Gastroesophageal sphincter (tissue), 4 donors: Measurements from ENCODE around the gene NAT14. TPM values are rescaled to one million over a fixed set of nuclear protein-coding genes. Genes with fewer than 3 reads are reported as not detected.
"Not testable (repeated sequence)": the region's sequence is repeated elsewhere in the genome, so short reads cannot be mapped to it uniquely, and the experiment has no call there.

Experiments
- ATAC-seq: fragments of 150-250 bp; one replicate; pipeline ENCODE4 v1.9.1; 2016; ENCODE audit warnings: mild to moderate bottlenecking, moderate library complexity
- H3K27ac ChIP-seq, 4 donors: fragments of 200-600 bp; sonication (generic) in 3 of 4; 1 replicate in 3 of 4; 2 replicates in 1 of 4; pipeline ENCODE4 v1.5.1; 2016 to 2019
- H3K27me3 ChIP-seq: fragments of 200-600 bp; sonication (generic); one replicate; pipeline ENCODE4 v1.5.1; 2019
- H3K36me3 ChIP-seq, 2 donors: fragments of 200-600 bp; sonication (generic); one replicate each; pipeline ENCODE4 v1.5.1; 2019; ENCODE audit warnings: control low read depth in 1 of 2
- H3K4me1 ChIP-seq, 3 donors: fragments of 200-600 bp; sonication (generic); 1 replicate in 2 of 3; 2 replicates in 1 of 3; pipeline ENCODE4 v1.5.1; 2016 to 2019; ENCODE audit warnings: control low read depth in 2 of 3
- H3K4me3 ChIP-seq, 2 donors: fragments of 200-600 bp; sonication (generic); one replicate each; pipeline ENCODE4 v1.5.1; 2019; ENCODE audit warnings: mild to moderate bottlenecking in 1 of 2, moderate library complexity in 1 of 2
- H3K9me3 ChIP-seq, 3 donors: fragments of 200-600 bp; sonication (generic); one replicate each; pipeline ENCODE4 v1.5.1; 2017 to 2019; ENCODE audit warnings: control low read depth in 2 of 3
- EP300 ChIP-seq: sonication (generic); formaldehyde crosslinking; IDR thresholded peaks from one replicate; pipeline ENCODE4 v1.6.1; 2017; ENCODE audit warnings: antibody characterized with exemption, mild to moderate bottlenecking
- POLR2A ChIP-seq, 2 donors: fragments of 450-650 bp; IDR thresholded peaks; one replicate each; pipeline ENCODE4 v1.6.1; 2017; ENCODE audit warnings: antibody characterized with exemption in 2 of 2, mild to moderate bottlenecking in 2 of 2, moderate library complexity in 1 of 2
- POLR2AphosphoS5 ChIP-seq: sonication (generic); formaldehyde crosslinking; IDR thresholded peaks from one replicate; pipeline ENCODE4 v1.6.1; 2017; ENCODE audit warnings: antibody characterized with exemption
- WGBS, 2 donors: methylation state at CpG; one replicate each; pipeline ENCODE4 v1.1.5; 2018; ENCODE audit warnings: low coverage in 1 of 2; 5-methylcytosine and 5-hydroxymethylcytosine counted together
- total RNA-seq, 4 donors: library from RNA; depleted of rRNA; stranded (reverse); fragments of >200 nt; gene quantifications; one replicate each; pipeline ENCODE4 v1.1.0, GENCODE V29; 2016
- TF ChIP-seq, protein P1 (sequence below), 4 experiments: fragments of 200-600 bp in 2 of 4; fragments of 450-650 bp in 2 of 4; sonication (generic) in 1 of 4; IDR thresholded peaks; one replicate each; pipeline ENCODE4 v1.5.1; 2017 to 2019; ENCODE audit warnings: antibody characterized with exemption in 4 of 4, mild to moderate bottlenecking in 2 of 4, moderate library complexity in 2 of 4

Gene NAT14
- total RNA-seq, 4 donors from 2014 or later = 7.4 to 14.0 (median 7.9) TPM

DNA sequence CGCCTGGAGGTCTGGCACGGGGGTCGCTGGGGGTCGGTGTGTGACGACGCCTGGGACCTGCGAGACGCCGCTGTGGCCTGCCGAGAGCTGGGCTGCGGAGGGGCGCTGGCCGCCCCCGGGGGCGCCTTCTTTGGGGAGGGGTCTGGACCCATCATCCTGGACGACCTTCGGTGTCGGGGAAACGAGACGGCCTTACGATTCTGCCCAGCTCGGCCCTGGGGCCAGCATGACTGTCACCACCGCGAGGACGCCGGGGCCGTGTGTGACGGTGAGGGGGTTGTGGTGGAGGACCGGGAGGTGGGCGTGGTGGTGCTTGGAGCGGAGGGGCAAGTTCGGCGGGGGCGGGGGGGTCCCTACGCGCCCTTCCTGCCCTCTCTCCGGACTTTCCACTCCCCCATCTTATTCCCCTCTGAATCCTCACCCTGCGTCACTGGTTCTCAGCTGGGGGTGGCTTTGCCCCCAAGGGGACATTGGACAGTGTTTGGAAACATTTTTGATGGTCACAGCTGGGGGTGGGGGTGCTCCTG lies 8.7 kb downstream of the NAT14 start:
- no peaks in the 10 kb centered on the region for H3K27me3 ChIP-seq
- no peak for ATAC-seq
- TF ChIP-seq POLR2AphosphoS5 = no peak
- TF ChIP-seq POLR2A (IDR thresholded peaks at IDR 0.05) = no peak
- TF ChIP-seq EP300 = no peak
- TF ChIP-seq, protein P1, sequence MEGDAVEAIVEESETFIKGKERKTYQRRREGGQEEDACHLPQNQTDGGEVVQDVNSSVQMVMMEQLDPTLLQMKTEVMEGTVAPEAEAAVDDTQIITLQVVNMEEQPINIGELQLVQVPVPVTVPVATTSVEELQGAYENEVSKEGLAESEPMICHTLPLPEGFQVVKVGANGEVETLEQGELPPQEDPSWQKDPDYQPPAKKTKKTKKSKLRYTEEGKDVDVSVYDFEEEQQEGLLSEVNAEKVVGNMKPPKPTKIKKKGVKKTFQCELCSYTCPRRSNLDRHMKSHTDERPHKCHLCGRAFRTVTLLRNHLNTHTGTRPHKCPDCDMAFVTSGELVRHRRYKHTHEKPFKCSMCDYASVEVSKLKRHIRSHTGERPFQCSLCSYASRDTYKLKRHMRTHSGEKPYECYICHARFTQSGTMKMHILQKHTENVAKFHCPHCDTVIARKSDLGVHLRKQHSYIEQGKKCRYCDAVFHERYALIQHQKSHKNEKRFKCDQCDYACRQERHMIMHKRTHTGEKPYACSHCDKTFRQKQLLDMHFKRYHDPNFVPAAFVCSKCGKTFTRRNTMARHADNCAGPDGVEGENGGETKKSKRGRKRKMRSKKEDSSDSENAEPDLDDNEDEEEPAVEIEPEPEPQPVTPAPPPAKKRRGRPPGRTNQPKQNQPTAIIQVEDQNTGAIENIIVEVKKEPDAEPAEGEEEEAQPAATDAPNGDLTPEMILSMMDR (IDR thresholded peaks at IDR 0.05) = no peak
- H3K27ac ChIP-seq = peak overlapping the region in 3 of 4 donors; percentile 47 to 96 (median 95)
- H3K9me3 ChIP-seq = no peaks in the 10 kb centered on the region
- WGBS, 2 donors = 44% methylated on average over 8 of the region's 38 CpGs; no CpG with 5 or more reads in 1 of the 2 donors
- peaks cover 0 to 67% (median 14%) of the 10 kb centered on the region in 3 donors for H3K4me1 ChIP-seq
- peak overlapping the region in 1 of 2 donors; percentile 36 for H3K4me3 ChIP-seq
- peaks cover 0 to 4% of the 10 kb centered on the region in 2 donors for H3K36me3 ChIP-seq

DNA sequence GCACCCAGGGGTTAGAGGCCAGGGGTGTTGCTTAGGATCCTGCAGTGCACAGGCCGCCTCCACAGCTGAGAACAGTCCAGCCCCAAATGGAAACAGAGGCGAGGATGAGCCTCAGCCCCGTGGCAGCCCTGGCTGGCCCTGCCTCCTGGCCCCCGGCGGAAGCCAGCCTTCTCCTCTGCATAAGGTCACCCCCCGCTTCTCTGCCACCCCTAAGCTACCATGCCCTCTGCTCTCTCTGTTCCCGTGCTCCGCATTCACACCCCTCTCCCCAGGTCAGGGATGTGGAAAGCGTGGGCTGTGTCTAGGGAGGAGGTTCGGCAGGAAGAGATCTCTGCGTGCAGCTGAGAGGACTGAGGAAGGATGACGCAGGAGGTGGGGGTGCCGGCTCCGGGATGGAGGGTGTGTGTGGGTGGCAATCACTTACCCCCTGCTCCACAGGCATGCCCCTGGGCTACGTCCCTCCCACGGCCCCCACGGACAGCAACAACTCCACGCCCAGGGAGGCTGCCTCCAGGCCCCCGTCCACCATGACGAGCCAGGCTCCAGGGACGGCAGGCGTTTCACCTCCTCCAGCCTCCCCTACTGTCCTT lies 9.3 kb downstream of the NAT14 start:
- no peak for TF ChIP-seq POLR2AphosphoS5
- TF ChIP-seq POLR2A (IDR thresholded peaks at IDR 0.05) = peak in 1 of 2 donors; percentile 15
- Histone ChIP-seq H3K4me1 (peaks cover 0 to 66% (median 8%) of the 10 kb centered on the region in 3 donors), H3K27ac (peak overlapping the region in 3 of 4 donors; percentile 47 to 96 (median 95)), H3K9me3 (no peaks in the 10 kb centered on the region), H3K36me3 (peaks cover 0 to 9% of the 10 kb centered on the region in 2 donors), H3K27me3 (no peaks in the 10 kb centered on the region), H3K4me3 (peak overlapping the region in 1 of 2 donors; percentile 36)
- WGBS, 2 donors = 55% methylated on average over 4 of the region's 22 CpGs; no CpG with 5 or more reads in 1 of the 2 donors
- ATAC-seq = peak; percentile 44

DNA sequence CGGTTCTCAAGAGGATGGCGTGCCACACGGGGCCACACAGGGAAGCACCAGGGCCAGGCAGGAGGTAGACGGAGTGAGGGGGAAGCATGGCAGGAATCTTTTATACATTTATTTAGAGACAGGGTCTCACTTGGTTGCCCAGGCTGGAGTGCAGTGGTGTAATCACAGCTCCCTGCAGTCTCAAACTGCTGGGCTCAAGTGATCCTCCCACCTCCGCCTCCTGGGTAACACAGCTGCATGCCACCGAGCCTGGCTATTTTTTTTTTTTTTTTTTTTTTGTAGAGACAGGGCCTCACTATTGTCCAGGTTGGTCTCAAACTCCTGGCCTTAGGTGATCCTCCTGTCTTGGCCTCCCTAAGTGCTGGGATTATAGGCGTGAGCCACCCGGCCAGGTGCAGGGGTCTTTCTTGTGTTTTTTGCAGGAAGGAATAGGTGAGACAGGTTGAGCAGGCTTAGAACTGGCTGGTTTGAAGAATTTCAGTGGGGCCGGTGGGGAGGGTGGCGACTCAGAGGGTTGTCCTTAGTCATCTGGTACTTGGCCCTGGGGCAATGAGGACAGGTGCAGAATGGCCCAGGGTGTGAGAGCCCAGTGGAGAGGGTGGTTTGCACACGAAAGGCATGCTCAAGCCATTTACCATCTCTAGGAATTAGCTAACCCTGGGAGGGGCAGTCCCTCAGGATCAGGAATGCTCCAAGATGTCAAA lies 10.8 kb downstream of the NAT14 start:
- H3K36me3 ChIP-seq = peaks cover 0 to 22% of the 10 kb centered on the region in 2 donors
- WGBS, 2 donors = 23 to 71% methylated on average over 2 to 3 of the region's 11 CpGs
- TF ChIP-seq EP300 = no peak
- TF ChIP-seq POLR2A (IDR thresholded peaks at IDR 0.05) = no peak
- no peak for TF ChIP-seq POLR2AphosphoS5
- TF ChIP-seq, protein P1 (IDR thresholded peaks at IDR 0.05) = no peak
- H3K9me3 ChIP-seq = no peaks in the 10 kb centered on the region
- no peak for ATAC-seq
- H3K4me3 ChIP-seq = no peak overlapping the region
- no peaks in the 10 kb centered on the region for H3K27me3 ChIP-seq
- H3K4me1 ChIP-seq = peaks cover 0 to 51% (median 6%) of the 10 kb centered on the region in 3 donors
- no peak overlapping the region for H3K27ac ChIP-seq

DNA sequence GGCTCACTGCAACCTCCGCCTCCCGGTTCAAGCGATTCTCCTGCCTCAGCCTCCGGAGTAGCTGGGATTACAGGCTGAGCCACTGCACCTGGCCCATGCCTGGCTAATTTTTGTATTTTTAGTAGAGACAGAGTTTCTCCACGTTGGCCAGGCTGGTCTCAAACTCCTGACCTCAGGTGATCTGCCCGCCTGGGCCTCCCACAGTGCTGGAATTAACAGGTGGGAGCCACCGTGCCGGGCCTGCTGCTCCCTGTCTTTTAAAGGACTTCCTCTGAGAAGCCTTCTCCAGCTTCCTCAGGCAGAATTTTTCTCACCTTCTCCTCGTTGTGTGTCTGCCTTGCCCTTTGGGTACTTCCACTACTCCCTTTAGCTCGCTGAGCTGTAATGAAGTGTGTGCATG lies 11.8 kb downstream of the NAT14 start:
- H3K9me3 ChIP-seq, H3K27me3 ChIP-seq, ATAC-seq, H3K4me3 ChIP-seq: not testable (repeated sequence)
- Histone ChIP-seq H3K36me3 (peaks cover 0 to 33% of the 10 kb centered on the region in 2 donors), H3K27ac (peak overlapping the region in 1 of 4 donors; percentile 10), H3K4me1 (peaks cover 0 to 40% (median under 1%) of the 10 kb centered on the region in 3 donors)
- 40 to 73% methylated on average over 2 to 9 of the region's 10 CpGs for WGBS, 2 donors

DNA sequence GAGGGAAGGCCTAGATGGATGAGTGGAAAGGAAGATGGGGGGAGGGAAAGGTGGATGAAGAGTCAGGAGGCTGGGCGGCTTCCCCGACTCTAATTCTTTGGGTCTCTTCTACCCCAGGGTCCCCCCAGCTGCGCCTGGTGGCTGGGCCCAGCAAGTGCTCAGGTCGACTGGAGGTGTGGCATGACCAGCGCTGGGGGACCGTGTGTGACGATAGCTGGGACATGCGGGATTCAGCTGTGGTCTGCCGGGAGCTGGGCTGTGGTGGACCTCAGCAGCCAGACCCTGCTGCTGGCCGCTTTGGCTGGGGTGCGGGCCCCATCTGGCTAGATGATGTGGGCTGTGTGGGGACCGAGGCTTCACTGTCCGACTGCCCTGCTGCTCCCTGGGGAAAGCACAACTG lies 12.8 kb downstream of the NAT14 start:
- TF ChIP-seq POLR2AphosphoS5 (no peak), EP300 (no peak)
- TF ChIP-seq, protein P1 (IDR thresholded peaks at IDR 0.05) = no peak
- Histone ChIP-seq H3K27me3 (no peaks in the 10 kb centered on the region), H3K36me3 (peaks cover 0 to 36% of the 10 kb centered on the region in 2 donors), H3K9me3 (no peaks in the 10 kb centered on the region), H3K4me1 (peaks cover 0 to 31% (median 0%) of the 10 kb centered on the region in 3 donors), H3K4me3 (no peak overlapping the region), H3K27ac (no peak overlapping the region)
- no peak for ATAC-seq
- WGBS, 2 donors = 71% methylated on average over 2 of the region's 13 CpGs; no CpG with 5 or more reads in 1 of the 2 donors
